HG02798 (cell line): ENCODE results near the gene ZSCAN12.

Experiments
- ATAC-seq: cut with Tn5 transposase; IDR thresholded peaks from one replicate; pipeline ENCODE4 v1.9.1; 2021; ENCODE audit warnings: mild to moderate bottlenecking; ENCODE audit not compliant: unreplicated experiment, poor library complexity

Gene ZSCAN12

GRCh38 chr6:28355743-28356665, 43.5 kb downstream of the ZSCAN12 start:
- ATAC-seq: peak; percentile 78

GRCh38 chr6:28354688-28355554, 44.6 kb downstream of the ZSCAN12 start:
- no peak for ATAC-seq

GRCh38 chr6:28353981-28354676, 45.4 kb downstream of the ZSCAN12 start:
- ATAC-seq: no peak

GRCh38 chr6:28353356-28353755, 46.2 kb downstream of the ZSCAN12 start:
- ATAC-seq: no peak

GRCh38 chr6:28351493-28351925, 48.0 kb downstream of the ZSCAN12 start:
- no peak for ATAC-seq

GRCh38 chr6:28351087-28351486, 48.5 kb downstream of the ZSCAN12 start:
- ATAC-seq: no peak

- ATAC-seq: peak; percentile 97
These were observed 49.4 kb downstream of the ZSCAN12 start, which contains the start of gene ZKSCAN3 for GRCh38 chr6:28349892-28350737. TSS of gene ZKSCAN3 (plus strand) at chr6:28349947. CDS start at chr6:28359587, 9,640 bp downstream.

- ATAC-seq: peak; percentile 7
These were observed 50.1 kb downstream of the ZSCAN12 start for GRCh38 chr6:28349344-28349891.

- no peak for ATAC-seq
These were observed 52.4 kb downstream of the ZSCAN12 start for GRCh38 chr6:28347119-28347518.

GRCh38 chr6:28345201-28345600, 54.3 kb downstream of the ZSCAN12 start:
- ATAC-seq: no peak

- no peak for ATAC-seq
These were observed 55.5 kb downstream of the ZSCAN12 start for GRCh38 chr6:28343898-28344677.

- no peak for ATAC-seq
These were observed 59.0 kb downstream of the ZSCAN12 start for GRCh38 chr6:28340310-28341095.

- ATAC-seq: no peak
These were observed 62.4 kb downstream of the ZSCAN12 start for GRCh38 chr6:28337121-28337520.

GRCh38 chr6:28336284-28337120, 63.0 kb downstream of the ZSCAN12 start:
- ATAC-seq: peak; percentile 25

- ATAC-seq: peak; percentile 91
These were observed 63.8 kb downstream of the ZSCAN12 start, which contains the start of gene ZSCAN31 for GRCh38 chr6:28335564-28336283. TSS of gene ZSCAN31 (minus strand) at chr6:28336148. CDS start at chr6:28329683, 6,465 bp downstream.

GRCh38 chr6:28335040-28335563, 64.4 kb downstream of the ZSCAN12 start:
- no peak for ATAC-seq
